OCI-LY3 (cell line): Measurements from ENCODE around the gene ZNF205.

Experiments
- EZH2phosphoT487 ChIP-seq: fragments of 200-600 bp; shearing (Covaris generic); IDR thresholded peaks from 2 replicates; pipeline ENCODE4 v1.6.1; 2018; ENCODE audit warnings: antibody characterized with exemption, mixed run types, low read depth
- TF ChIP-seq, protein P1 (sequence below): fragments of 200-600, 300-600 bp; sonication (generic); IDR thresholded peaks from 2 replicates; pipeline ENCODE4 v1.5.1; 2014; ENCODE audit warnings: antibody characterized with exemption, low read length, low read depth

DNA sequence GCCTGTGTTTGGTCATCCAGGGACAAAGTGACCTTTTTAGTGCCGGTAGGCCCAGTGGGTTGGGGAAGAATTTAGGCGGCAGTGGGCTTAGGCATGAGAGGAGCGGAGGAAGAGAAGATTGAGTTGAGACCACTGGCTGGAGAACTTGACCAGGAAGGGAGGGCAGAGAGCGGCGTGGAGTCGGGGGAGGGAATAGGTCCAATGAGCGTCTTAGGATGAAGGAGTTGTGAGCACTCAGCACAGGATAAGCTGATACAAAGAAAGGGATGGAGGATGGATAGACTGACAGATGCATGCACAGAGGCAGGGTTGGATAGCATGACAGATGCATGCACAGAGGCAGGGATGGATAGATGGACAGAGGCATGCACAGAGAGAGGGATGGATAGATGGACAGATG lies 38.9 kb upstream of the ZNF205 start:
- no peak for TF ChIP-seq EZH2phosphoT487
- TF ChIP-seq, protein P1, sequence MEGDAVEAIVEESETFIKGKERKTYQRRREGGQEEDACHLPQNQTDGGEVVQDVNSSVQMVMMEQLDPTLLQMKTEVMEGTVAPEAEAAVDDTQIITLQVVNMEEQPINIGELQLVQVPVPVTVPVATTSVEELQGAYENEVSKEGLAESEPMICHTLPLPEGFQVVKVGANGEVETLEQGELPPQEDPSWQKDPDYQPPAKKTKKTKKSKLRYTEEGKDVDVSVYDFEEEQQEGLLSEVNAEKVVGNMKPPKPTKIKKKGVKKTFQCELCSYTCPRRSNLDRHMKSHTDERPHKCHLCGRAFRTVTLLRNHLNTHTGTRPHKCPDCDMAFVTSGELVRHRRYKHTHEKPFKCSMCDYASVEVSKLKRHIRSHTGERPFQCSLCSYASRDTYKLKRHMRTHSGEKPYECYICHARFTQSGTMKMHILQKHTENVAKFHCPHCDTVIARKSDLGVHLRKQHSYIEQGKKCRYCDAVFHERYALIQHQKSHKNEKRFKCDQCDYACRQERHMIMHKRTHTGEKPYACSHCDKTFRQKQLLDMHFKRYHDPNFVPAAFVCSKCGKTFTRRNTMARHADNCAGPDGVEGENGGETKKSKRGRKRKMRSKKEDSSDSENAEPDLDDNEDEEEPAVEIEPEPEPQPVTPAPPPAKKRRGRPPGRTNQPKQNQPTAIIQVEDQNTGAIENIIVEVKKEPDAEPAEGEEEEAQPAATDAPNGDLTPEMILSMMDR: no peak
